ENCODE measurements around the gene RNF214.

DNA sequence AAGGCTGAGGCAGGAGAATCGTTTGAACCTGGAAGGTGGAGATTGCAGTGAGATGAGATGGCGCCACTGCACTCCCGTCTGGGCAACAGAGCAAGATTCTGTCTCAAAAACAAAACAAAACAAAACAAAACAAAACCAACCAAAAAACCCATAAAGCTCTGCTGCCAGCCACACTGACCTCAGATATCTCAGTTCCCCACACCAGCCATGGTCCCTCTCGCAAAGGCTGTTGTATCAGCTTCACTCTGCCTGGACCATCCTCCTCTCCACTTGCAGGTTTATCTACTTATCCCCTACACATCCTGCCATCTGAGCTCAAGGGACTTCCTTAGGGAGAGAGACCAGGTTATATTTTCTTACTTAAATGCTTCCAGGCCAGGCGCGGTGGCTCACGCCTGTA, 69.8 kb downstream of the RNF214 start:
- TF ChIP-seq POLR2A (IDR thresholded peaks at IDR 0.05; ENCODE audit: low read length) (no peak), GATA1 (IDR thresholded peaks at IDR 0.05; ENCODE audit: low read depth, low read length) (no peak)
